Activated T-cell treated with anti-CD3 and anti-CD28 coated beads for 1 hour (primary cell): ENCODE results near the gene NRCAM.

Experiments
- DNase-seq: peaks from one replicate; pipeline ENCODE4 v3.0.0-alpha.2; 2020; ENCODE audit warnings: low read depth

NRCAM gene

DNA sequence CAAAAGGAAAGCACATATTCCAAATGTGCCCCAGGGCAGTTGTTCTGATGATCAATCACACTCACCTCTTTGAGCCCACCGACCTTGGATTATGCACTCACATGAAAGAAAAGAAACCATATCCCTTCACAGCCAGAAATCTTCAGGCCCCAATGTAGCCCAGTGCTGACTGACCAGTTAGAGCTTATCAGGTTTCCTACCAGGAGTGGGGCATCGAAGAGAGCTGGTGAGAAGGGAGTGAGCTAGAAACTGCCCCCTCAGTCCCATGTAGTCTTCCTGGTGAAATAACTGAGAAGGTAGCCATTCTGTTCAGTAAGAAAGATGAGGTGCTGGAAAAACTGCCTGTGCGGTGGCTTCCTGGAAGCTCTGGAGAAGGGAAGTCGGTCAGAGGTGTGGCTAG is 32.2 kb downstream of the NRCAM start:
- DNase-seq = no peak

DNA sequence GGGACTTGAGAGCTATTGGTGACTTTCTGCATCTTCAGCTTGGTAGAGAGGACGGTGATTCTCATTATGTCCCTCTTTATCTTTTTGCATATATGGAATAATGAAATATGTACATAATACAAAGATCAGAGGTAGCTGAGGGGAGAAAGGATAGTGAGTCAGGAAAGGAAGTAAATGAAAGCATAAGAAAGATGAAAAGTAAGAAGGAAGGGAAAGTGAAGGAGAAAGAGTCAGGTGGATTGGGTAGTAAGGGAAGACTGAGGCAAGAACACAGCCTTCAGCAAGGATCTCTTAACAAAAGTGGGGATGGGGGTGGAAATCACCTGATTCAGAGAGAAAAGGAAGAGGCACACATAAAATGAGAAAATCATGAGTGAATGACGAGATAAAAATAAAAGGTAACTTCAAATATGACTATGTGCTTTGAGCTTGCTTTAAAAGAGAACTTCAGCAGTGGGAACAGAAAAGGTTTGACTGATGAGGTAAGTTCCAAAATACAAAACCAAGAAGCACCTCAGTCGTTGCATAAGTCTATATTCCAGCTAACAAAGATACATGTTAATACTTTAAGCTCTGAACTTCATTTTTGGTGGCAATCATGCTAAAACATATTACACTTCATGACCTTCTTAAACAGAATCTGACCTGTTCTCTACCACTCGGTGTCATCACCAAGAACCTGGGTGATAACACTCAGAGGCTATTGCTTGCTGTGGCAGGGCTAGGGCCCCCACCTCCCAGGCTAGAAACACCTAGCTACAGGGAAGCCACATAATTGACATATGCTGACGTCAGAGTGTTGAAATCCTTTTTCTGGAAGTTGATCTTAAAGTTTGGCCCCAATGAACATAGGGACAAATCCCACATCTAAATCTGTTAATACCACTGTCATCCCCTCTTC is 32.9 kb downstream of the NRCAM start:
- DNase-seq = no peak

GRCh38 chr7:108421720-108422331 is 34.4 kb downstream of the NRCAM start:
- DNase-seq = no peak

DNA sequence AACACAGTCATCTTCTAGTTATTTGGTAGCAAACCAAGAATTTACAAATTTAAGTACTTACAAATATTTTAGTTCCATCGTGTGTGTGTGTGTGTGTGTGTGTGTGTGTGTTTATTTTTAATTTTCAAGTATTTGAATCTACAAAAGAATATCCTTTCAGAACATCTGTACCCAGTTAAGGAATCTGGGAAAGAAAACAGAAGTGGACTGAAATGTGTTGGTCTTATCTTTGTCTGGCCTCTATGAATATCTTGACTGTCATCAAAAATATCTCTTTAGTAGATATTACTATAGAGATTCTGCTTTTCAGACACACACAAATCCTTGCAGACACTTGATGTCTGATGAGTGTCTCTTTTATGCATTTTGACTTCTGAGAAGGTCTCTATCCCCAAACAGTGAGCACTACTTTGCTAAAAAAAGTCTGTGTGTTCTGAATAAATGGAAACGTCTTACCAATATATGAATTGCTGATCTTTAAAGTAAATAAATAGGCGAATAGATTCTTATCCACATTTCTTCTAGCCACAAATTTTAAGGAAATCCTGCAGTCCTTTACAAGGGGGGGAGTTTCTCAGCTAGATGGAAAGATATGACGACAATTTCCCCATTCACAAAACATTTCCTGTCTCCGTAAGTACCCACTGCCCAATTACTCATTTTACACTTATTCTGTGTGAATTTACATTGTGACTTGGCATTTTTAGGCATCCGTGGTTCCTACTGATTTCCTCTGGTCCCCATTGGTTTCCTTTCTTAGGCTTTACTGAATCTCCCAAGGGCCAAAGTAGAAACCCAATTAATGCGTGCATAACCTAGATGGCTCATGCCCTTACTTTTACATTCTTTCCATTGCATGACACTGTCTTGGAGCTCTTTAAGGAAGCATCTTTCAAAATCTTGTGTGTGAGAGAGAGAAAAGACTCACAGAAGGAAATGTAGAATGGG is 36.0 kb downstream of the NRCAM start:
- DNase-seq = no peak

DNA sequence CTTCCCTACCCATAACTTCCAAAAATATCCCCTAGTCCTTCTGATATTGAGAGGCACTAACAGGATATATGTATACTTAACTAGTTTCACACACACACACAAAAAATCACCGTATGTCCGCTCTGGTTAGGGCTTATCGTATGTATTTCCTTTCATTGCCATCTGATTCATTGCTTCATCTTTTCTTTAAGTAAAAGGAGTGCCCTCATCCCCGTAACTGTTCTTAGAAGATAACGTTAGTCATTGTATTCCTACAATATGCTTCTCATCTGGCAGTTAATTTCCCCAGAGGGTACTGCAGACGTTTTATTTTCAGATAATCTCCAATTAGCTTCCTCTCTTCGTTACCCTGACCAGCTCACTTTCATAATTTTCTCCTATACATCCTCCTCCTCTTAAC is 37.3 kb downstream of the NRCAM start:
- no peak for DNase-seq

- no peak for DNase-seq
These were observed 38.3 kb downstream of the NRCAM start for GRCh38 chr7:108417926-108418325.

GRCh38 chr7:108417144-108417543 is 39.1 kb downstream of the NRCAM start:
- no peak for DNase-seq

- DNase-seq = no peak
These were observed 40.3 kb downstream of the NRCAM start for GRCh38 chr7:108415821-108416536.

DNA sequence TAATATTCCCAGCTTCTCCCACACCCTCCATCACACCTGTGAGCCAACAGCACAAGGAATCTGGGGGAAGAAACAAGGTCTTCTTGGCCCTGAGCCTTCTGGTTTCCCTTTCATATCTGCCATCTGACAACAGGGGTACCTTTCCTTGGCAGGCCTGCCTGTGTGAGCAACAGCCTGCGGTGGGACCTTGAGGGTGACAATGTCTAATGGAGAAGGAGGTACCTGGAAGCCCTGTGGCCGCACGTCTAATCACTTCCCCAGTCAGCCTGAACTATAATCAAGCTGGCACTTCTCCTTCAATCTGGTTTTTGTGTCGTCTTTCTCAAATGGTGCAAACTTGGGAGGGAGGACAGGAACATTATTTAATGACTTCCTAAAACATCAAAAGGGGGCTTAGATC is 41.2 kb downstream of the NRCAM start:
- DNase-seq = no peak

DNA sequence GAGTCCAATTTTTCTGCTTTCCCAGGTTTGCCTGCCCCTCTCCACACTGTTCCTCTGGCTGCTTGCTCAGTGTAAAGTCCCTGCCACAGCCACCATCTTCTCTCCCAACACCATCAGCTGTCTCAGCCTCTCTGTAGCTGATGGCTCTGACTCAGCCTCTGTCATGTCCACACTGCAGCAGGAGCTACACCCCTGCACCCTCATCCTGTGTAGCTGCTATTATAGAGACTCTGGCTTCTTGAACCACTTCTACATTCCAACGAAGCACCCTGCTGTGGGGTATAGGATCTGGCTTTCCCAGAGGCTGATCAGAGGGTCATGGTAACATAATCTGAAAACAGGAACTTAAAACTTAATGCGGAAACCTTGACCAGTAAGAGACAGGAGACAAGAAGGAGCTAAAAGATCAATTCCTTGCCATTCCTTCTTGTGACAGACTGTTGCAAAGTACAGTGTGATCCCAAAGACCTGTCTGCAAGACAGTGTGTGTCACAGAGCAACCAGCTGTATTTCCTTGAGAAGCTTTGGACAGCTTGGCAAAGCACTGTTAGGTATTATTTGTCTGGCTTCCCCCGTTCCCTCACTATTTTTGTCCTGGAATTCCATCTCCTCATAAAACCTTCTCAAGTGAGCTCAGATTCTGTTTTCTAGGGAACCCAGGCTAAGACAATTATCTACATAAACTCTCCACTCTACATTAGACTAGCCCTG is 42.3 kb downstream of the NRCAM start:
- DNase-seq = no peak

DNA sequence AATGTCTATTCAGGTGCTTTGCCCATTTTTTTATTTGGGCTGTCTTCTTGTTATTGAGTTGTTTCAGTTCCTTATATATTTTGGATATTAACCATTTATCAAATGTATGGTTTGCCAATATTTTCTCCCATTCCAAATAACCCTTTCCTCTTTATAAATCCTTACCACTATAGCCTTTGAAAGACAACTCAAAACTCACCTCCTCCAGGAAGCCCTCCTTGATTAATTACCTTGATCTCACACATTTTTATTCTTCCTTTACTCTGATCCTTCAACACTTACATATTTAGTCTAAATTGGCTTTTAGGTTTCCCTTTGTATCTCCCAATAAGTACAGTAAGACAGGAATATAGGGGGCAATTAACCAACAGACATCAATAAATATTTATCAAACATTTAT is 42.9 kb downstream of the NRCAM start:
- DNase-seq = no peak

DNA sequence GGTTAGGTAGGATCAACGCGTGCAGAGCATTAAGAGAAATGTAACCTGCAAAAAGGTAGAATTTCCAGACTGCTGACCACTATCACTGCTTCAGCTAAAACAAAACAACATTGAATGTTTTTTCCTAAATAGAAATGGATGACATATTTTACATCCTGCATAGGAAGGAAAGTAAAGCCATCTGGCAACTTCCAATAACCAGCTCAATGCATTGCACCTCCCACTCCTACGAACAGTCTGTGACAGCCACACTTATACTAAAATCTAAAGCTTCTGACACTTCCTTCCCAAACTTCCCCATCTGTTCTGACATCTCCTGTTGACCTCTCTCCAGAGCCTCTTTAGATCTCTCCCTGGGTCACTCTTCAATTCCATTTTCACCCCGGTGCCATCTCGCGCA is 47.1 kb downstream of the NRCAM start:
- DNase-seq = no peak

DNA sequence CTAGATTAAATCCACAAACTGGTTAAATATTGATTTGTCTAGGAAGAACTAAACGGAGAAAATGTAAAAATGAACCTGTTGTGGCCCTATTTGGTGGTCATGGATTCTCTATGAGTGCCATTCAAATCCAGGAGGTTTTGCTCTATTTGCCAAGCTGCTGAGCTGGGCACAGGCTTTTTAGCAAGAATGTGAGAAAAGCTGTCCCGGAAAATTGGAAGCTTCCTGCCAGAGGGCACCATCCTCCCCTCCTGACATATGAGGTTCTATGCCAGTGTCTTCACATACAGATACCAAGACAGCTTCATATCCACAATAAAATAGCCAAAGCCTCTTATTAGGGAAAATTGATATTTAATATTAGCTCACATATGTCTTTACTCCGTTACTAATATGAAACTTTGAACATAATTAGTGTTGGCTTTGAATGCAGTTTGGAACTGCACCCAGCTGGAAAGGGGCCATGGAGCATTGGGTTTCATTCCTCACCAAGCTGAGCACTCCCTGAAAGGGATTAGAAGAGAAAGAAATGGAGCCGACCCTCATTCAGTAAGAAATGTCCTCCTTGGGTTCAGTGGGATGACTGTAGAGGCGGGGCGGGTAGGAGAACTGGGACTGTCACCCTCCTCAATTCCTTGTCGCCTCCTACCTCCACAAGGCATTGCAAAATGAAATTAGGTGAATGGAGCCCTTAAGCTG is 47.8 kb downstream of the NRCAM start:
- no peak for DNase-seq

DNA sequence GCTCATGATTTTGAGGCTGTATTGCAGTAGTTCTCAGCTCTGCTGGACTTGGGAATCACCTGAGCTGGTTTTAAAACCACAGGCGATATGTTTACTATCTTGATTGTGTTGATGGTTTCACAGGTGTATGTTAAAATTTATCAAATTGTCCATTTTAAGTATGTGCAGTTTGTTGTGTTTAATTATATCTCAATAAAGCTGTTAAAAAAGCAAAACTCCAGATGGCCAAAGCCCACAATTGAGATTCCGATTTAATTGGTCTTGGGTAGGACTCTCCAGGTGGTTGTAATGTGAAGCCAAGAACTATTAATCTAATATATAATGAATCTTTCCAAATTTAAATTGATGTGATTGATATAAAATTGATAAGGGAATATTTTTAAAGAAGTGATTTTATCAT is 48.6 kb downstream of the NRCAM start:
- DNase-seq = no peak

GRCh38 chr7:108406222-108406890 is 49.9 kb downstream of the NRCAM start:
- no peak for DNase-seq

DNA sequence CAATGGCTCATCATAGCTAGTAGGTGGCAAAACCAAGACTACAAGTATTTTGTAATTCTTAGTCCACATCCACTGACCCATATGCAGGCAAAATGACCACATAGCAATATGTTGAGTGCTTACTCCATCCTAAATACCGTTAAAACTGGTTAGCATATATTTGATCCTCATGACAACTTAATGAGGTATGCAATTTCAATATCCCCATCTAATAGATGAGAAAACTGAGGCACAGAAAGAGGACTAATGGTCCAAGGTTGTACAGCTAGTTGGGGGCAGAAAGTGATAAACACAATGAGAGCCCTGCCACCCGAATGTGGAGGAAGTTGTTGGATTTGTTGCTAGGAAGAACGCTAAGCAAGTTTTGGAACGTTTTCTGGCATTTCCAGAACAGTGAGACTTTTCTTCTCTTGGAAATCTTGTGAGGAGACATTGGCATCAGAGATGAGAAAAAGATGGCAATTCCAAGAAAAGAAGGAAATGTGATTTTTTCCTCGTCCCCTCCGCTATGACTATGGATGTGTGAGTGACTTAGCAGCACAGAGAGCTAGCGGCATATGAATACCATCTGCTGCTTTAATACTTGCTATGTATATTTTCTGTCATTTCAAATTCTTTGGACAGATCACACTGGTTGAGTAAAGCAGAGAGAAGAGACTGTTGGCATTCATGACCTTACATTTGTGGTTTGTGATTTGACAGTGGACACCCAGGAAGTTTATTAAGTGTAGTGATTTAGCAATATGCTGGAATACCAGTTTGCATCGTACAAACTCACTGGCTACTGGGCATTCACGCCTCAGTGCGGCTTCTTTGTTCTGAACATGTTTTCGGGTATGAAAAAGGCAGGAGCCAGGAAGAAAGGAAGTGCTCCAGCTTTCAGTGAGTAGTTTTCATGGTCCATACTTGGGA is 51.5 kb downstream of the NRCAM start:
- no peak for DNase-seq

GRCh38 chr7:108403597-108404217 is 52.5 kb downstream of the NRCAM start:
- no peak for DNase-seq

DNA sequence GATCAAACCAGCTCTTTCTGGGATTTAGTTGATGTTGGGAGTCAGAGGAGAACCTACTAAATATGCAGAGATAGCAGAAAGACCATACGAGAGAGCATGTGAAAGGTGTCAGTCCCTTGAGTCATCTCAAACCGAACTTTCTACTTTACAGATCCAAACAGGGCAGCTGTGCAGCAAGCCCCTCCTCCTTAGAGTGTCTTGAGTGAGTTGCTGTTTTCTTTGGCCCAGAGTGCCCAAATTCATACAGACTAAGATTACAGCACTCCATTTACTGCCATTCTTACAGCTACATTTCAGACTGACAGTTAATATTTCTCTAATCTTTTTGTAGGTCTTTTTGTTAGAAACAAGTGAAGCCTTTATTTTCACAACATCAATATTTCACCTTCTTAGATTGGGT is 53.4 kb downstream of the NRCAM start:
- DNase-seq = no peak

GRCh38 chr7:108396080-108396479 is 60.2 kb downstream of the NRCAM start:
- no peak for DNase-seq
